Measurements from ENCODE around the gene ENPP6.

DNA sequence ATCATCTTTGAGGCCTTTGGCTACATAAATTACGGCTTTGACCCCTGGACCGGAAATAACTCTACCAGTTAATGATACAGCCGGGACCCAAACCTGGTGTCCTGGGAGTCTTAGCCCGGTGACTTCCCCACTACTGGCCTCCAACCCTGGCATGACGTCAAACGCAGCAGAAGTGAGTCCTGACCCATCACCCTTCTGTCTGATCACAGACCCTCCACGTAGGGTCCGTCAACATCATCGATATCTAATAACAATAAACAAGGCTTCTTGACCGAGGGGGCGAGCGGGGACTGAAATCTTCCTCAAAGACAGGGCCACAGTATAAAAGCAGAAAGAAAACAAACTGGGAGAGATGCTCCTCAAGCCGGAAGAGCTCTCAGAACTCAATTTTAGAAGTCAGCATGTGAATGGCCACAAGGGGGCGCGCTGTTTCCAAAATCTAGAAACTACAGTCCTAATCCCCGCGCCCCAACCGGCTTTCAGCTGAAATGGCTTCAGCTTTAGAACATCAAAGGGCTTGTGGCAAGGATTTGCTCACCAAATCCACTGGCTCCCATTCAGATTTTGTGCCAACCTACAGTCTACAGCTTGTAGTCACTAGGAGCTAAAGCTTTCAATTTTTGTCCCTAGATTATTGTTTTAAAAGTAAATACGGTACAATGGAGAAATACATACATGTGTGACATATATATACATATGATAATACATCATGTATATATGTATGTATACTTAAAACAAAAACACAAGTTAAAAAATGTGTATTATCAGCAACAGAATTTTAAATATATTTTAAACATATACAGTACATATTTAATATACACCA lies 46.4 kb upstream of the ENPP6 start:
- TF ChIP-seq YY1 (IDR thresholded peaks at IDR 0.05; ENCODE audit: low read depth) (no peak), EP300 (IDR thresholded peaks at IDR 0.05; ENCODE audit: borderline replicate concordance) (no peak)
- TF ChIP-seq, protein P1, sequence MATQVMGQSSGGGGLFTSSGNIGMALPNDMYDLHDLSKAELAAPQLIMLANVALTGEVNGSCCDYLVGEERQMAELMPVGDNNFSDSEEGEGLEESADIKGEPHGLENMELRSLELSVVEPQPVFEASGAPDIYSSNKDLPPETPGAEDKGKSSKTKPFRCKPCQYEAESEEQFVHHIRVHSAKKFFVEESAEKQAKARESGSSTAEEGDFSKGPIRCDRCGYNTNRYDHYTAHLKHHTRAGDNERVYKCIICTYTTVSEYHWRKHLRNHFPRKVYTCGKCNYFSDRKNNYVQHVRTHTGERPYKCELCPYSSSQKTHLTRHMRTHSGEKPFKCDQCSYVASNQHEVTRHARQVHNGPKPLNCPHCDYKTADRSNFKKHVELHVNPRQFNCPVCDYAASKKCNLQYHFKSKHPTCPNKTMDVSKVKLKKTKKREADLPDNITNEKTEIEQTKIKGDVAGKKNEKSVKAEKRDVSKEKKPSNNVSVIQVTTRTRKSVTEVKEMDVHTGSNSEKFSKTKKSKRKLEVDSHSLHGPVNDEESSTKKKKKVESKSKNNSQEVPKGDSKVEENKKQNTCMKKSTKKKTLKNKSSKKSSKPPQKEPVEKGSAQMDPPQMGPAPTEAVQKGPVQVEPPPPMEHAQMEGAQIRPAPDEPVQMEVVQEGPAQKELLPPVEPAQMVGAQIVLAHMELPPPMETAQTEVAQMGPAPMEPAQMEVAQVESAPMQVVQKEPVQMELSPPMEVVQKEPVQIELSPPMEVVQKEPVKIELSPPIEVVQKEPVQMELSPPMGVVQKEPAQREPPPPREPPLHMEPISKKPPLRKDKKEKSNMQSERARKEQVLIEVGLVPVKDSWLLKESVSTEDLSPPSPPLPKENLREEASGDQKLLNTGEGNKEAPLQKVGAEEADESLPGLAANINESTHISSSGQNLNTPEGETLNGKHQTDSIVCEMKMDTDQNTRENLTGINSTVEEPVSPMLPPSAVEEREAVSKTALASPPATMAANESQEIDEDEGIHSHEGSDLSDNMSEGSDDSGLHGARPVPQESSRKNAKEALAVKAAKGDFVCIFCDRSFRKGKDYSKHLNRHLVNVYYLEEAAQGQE (IDR thresholded peaks at IDR 0.05; ENCODE audit: low read depth), result no peak
- TF ChIP-seq, protein P2, sequence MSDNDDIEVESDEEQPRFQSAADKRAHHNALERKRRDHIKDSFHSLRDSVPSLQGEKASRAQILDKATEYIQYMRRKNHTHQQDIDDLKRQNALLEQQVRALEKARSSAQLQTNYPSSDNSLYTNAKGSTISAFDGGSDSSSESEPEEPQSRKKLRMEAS (IDR thresholded peaks at IDR 0.05), result no peak
- TF ChIP-seq, protein P3, sequence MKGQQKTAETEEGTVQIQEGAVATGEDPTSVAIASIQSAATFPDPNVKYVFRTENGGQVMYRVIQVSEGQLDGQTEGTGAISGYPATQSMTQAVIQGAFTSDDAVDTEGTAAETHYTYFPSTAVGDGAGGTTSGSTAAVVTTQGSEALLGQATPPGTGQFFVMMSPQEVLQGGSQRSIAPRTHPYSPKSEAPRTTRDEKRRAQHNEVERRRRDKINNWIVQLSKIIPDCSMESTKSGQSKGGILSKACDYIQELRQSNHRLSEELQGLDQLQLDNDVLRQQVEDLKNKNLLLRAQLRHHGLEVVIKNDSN (IDR thresholded peaks at IDR 0.05), result no peak
